Memory B cell (primary cell): ENCODE measurements around the gene KCNMA1.

Experiments
- ATAC-seq: fragments of 150-1000 bp; cut with Tn5 transposase; 2 replicates; pipeline ENCODE4 v1.10.0; 2021; ENCODE audit warnings: low read depth, mild to moderate bottlenecking, moderate library complexity
- DNase-seq, 2 donors: peaks; one replicate each; pipeline ENCODE4 v3.0.0; 2022; ENCODE audit warnings: low spot score in 2 of 2
- H3K27ac Mint-ChIP-seq: one replicate; pipeline ENCODE4 v1.8.0; 2022; ENCODE audit warnings: mild to moderate bottlenecking, moderate library complexity, mixed read lengths
- H3K27me3 Mint-ChIP-seq: one replicate; pipeline ENCODE4 v1.8.0; 2022; ENCODE audit warnings: mixed read lengths
- H3K36me3 Mint-ChIP-seq: one replicate; pipeline ENCODE4 v1.8.0; 2022; ENCODE audit warnings: mild to moderate bottlenecking, mixed read lengths
- H3K4me1 Mint-ChIP-seq: one replicate; pipeline ENCODE4 v1.8.0; 2022; ENCODE audit warnings: mixed read lengths
- H3K4me3 Mint-ChIP-seq: one replicate; pipeline ENCODE4 v1.8.0; 2022; ENCODE audit warnings: mild to moderate bottlenecking, moderate library complexity, mixed read lengths
- H3K9me3 Mint-ChIP-seq: one replicate; pipeline ENCODE4 v1.8.0; 2022; ENCODE audit warnings: mixed read lengths

The KCNMA1 gene

DNA sequence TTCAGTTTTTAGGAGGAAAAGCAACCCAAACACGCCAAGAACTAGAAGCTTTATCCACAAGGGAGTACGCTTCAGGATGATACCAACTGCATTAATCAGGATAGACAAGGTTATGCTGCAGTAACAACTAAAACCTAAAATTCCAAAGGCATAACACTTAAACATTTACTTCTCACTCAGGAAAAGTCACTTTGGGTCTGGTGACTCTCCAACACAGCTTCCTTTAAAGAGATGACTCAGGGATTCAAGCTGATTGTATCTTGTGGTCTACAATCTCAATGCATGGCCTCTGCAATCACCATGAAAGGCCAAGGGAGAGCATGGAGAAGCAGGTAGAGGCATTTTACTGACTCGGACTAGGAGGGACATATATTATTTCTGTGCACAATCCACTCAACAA is 315.8 kb downstream of the KCNMA1 start:
- Mint-ChIP-seq H3K4me3 (no peak overlapping the region), H3K27ac (no peak overlapping the region), H3K9me3 (no peaks in the 10 kb centered on the region), H3K4me1 (peaks cover 2% of the 10 kb centered on the region), H3K36me3 (no peaks in the 10 kb centered on the region), H3K27me3 (peaks cover 7% of the 10 kb centered on the region)
- no peak for DNase-seq
- no peak for ATAC-seq

DNA sequence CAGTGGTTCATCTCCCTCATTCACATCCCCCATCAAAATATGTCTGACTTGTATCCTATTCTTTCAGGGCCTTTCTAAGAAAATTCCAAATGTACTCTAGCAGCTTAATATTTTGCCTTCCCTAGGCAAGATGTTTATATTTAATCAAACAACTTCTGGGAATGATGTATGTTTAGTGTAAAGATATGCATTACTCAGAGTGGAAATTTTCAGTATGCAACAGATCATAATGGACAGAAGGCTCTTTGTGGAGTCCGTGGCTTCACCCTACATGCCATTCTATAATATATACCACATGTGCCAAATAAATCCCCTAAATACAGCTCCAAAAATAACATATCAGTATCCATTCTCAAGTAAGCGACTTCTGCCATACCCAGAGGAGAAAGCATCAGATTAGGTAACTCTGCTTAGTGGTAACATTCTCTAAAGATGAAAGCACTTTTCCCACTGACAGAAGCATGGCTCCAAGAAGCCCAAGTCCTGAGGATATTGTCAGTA is 316.6 kb downstream of the KCNMA1 start:
- no peak for DNase-seq
- H3K4me3 Mint-ChIP-seq, result no peak overlapping the region
- H3K27me3 Mint-ChIP-seq, result peaks cover 5% of the 10 kb centered on the region
- no peak for ATAC-seq
- no peaks in the 10 kb centered on the region for H3K36me3 Mint-ChIP-seq
- no peaks in the 10 kb centered on the region for H3K9me3 Mint-ChIP-seq
- peaks cover under 1% of the 10 kb centered on the region for H3K4me1 Mint-ChIP-seq
- H3K27ac Mint-ChIP-seq, result no peak overlapping the region

DNA sequence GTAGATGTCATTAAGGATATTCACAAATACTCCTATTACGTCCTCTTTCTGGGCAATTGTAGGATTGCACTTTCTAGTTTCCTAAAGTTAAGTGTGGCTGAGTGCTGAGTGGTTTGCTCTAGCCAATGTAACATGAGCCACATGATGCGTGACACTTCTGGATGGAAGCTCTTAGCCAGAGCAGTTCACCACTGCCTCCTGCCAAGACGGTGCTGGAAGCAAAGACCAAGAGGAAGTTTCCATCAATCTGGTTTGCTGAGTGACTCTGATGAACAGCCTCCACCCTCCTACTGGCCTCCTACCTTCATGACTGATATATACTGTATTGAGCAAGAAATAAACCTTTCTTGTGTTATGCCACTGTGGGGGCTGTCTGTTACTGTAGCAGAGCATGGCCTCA is 318.1 kb downstream of the KCNMA1 start:
- Mint-ChIP-seq H3K36me3 (no peaks in the 10 kb centered on the region), H3K27me3 (peaks cover 5% of the 10 kb centered on the region), H3K4me1 (no peaks in the 10 kb centered on the region), H3K27ac (no peak overlapping the region), H3K9me3 (no peaks in the 10 kb centered on the region), H3K4me3 (no peak overlapping the region)
- DNase-seq (no peak), ATAC-seq (no peak)

DNA sequence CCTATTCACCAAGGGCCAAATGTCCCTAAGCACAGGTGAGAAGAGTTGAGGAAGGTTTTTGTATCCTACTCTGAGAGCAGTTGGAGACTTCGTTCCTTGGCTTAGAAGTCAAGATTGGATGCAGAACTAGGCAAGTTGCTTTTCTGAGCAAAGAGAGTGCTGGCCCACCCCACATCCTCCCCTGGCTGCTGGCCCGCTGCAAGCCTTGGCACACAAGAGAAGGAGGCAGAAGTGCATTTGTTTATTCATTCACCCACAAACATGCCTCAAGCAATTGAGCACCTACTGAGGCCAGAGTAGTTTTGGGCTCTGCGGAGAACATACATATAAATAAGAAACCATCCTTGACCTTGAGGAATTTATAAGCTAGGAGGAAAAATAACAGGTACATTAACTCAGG is 318.9 kb downstream of the KCNMA1 start:
- Mint-ChIP-seq H3K4me1 (no peaks in the 10 kb centered on the region), H3K4me3 (no peak overlapping the region), H3K9me3 (no peaks in the 10 kb centered on the region), H3K36me3 (no peaks in the 10 kb centered on the region), H3K27ac (no peak overlapping the region), H3K27me3 (peaks cover 4% of the 10 kb centered on the region)
- DNase-seq (no peak), ATAC-seq (no peak)

DNA sequence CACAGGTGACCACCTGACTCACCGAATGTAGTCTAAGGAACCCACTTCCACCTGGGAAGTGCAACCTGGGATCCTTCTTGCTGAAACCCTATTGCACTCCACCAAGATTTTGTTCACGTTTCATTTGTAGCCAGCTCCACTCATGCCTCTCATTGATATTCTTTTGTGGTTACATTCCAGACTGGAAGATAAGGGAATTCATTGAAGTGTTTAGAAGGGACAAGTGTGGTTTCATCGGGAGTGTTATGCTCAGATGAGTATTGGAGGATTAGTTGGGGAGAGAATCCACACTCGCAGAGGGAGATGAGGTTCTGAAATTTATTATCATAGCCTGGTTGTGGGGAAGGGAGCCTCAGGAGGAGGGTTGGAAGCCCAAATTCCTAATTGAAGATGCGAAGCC is 320.4 kb downstream of the KCNMA1 start:
- H3K9me3 Mint-ChIP-seq, result no peaks in the 10 kb centered on the region
- H3K36me3 Mint-ChIP-seq, result no peaks in the 10 kb centered on the region
- no peak overlapping the region for H3K27ac Mint-ChIP-seq
- H3K27me3 Mint-ChIP-seq, result peaks cover 2% of the 10 kb centered on the region
- no peaks in the 10 kb centered on the region for H3K4me1 Mint-ChIP-seq
- no peak for ATAC-seq
- no peak overlapping the region for H3K4me3 Mint-ChIP-seq
- no peak for DNase-seq

DNA sequence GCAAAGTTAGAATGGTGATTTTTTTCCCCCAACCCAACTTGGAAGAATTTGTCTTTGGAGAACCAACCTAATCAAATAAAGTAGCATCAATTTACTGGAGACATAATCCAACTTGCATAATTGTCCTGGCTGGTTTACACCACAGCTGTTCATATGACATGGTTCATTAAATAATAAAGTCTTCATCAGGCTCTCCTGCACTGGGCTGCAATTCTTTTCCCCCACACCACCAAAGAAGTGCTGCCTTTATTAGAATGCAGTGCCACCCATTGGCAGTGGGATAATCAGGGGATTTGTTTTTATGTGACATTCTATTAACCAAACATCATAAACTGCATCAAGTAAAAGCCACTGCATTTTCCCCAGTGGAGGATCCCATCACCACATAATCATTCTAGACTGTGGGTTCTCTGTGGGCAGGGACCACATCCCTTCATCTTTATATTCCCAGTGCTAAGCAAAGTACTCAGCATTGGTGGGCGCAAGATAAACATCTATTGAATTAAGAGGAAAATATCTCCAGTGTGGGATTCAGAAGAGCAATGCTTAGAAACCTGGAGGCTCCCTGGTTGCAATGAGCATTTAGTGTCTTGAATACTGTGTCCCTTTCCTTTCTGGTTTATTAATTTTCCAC is 322.0 kb downstream of the KCNMA1 start:
- no peak overlapping the region for H3K4me3 Mint-ChIP-seq
- H3K36me3 Mint-ChIP-seq, result no peaks in the 10 kb centered on the region
- no peak for ATAC-seq
- H3K27ac Mint-ChIP-seq, result no peak overlapping the region
- peaks cover 2% of the 10 kb centered on the region for H3K27me3 Mint-ChIP-seq
- H3K9me3 Mint-ChIP-seq, result no peaks in the 10 kb centered on the region
- no peak for DNase-seq
- H3K4me1 Mint-ChIP-seq, result no peaks in the 10 kb centered on the region

DNA sequence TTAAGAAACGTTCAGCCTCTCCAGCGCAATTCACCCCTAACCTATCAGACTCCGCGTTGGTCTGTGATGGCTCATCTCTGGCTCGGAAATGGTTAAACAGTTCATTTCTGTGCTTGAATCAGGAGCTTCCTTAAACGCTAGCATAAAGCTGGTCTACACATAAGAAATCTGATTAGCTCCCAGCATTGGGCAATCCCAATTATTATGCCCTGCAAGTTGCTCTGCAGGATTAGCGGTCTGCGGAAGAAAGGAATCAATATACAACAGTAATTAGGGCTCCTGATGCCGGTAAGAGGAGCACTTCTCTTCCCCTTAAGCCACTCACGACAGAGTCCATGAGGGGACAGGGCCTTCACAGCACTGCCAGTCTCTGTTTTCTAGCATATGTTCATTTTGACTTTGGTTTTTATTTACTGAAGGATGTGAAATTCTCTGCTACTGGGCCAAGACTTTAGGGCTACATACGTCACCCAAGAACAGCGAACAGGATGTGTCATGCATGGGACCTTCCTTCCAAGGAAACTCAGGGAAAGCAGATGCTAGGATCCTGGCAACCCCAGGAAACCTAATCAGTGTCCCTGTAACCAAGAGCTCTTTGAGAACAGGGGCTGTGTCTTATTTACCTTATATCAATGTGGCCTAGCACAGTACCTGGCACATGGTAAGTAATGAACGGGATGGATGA is 324.4 kb downstream of the KCNMA1 start:
- H3K27me3 Mint-ChIP-seq, result peaks cover 2% of the 10 kb centered on the region
- H3K9me3 Mint-ChIP-seq, result no peaks in the 10 kb centered on the region
- H3K36me3 Mint-ChIP-seq, result no peaks in the 10 kb centered on the region
- DNase-seq (no peak), ATAC-seq (no peak)
- H3K27ac Mint-ChIP-seq, result no peak overlapping the region
- no peak overlapping the region for H3K4me3 Mint-ChIP-seq
- no peaks in the 10 kb centered on the region for H3K4me1 Mint-ChIP-seq

DNA sequence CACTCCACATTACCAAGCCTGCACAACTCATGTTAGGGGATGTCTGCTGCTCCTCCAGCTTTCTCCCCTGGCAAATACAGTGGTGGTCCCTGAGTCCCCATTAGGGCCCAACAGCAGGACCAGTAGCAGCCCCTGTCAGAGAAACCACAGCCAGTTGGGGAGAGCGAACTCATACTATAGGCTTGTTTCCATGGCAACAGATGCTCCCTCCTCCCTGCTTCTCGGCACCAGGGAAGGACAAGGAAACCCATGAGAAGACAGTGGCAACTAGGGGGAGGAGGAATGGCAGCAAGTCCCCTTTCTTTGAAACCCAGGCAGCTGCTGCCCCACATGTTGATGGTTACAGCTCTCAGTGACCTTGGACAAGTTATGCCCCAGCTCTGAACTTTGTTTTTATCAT is 326.4 kb downstream of the KCNMA1 start:
- ATAC-seq (no peak), DNase-seq (no peak)
- no peaks in the 10 kb centered on the region for H3K36me3 Mint-ChIP-seq
- no peaks in the 10 kb centered on the region for H3K4me1 Mint-ChIP-seq
- no peak overlapping the region for H3K27ac Mint-ChIP-seq
- H3K9me3 Mint-ChIP-seq, result no peaks in the 10 kb centered on the region
- no peak overlapping the region for H3K4me3 Mint-ChIP-seq
- H3K27me3 Mint-ChIP-seq, result no peaks in the 10 kb centered on the region

DNA sequence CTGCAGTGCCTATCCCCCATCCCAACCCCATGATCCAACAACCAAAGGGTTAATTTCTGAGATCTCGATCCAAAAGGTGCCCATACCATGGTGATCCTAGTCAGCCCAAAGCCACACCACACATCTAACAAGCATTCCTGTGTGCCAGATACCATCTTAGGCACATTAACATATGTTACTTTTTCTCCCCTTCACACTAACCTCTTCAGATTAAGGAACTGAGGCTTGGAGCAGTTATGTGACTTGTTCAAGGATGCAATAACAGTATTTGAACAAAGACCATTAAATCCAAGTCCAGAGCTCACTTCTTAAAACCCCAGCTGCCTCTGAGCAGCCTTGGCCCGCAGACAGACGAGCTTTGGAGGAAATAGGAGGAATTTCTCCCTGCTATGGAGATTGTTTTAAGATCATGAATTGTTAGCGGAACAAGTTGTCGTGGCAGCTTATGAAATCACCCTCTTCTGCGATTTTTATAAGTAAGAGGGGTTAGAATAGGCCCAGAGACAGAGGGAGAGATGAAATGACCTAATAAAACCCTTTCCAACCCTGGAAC is 327.2 kb downstream of the KCNMA1 start:
- Mint-ChIP-seq H3K27ac (no peak overlapping the region), H3K27me3 (no peaks in the 10 kb centered on the region), H3K4me1 (no peaks in the 10 kb centered on the region), H3K36me3 (no peaks in the 10 kb centered on the region), H3K4me3 (no peak overlapping the region), H3K9me3 (no peaks in the 10 kb centered on the region)
- DNase-seq, result no peak
- no peak for ATAC-seq

DNA sequence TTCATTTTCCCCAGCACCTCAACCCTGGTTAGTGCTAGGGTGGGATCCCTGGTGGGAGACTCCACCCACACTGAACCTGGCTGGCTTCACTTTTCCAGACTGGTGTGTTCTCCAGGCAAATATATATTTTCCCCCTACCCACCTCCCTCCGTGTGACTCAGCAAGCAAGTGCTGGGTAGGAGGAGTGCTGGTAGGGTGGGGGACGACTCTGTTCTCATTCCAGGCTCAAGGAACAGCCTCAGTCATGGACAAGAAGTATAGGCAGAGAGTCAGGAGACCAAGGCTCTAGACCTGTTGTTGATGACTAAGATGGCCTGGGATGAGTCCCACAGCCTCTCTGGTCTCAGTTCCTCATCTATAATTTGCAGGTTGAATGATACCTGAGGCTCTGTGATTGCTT is 328.1 kb downstream of the KCNMA1 start:
- Mint-ChIP-seq H3K4me3 (no peak overlapping the region), H3K9me3 (no peaks in the 10 kb centered on the region), H3K36me3 (no peaks in the 10 kb centered on the region), H3K27me3 (no peaks in the 10 kb centered on the region), H3K4me1 (no peaks in the 10 kb centered on the region), H3K27ac (no peak overlapping the region)
- ATAC-seq, result no peak
- DNase-seq, result no peak

DNA sequence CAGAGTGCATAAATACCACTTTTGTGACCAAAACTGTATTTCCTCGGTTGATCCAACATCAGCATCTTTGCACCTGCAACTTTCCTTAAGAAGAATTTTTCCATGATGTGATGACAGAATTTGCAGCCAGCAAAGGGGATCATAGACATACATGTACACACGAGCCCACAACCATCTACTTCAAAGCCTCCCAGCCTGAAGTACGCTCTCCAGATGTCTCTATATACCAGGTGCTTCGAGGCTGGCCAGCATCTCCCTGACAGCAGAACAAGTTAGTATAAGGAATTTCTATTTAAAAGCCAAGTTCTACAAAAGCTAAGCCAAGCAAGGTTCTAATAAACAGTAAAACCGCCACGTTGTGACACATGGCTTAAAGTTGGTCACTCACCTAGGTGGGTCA is 328.5 kb downstream of the KCNMA1 start:
- no peaks in the 10 kb centered on the region for H3K9me3 Mint-ChIP-seq
- H3K4me3 Mint-ChIP-seq, result no peak overlapping the region
- no peaks in the 10 kb centered on the region for H3K27me3 Mint-ChIP-seq
- ATAC-seq (no peak), DNase-seq (no peak)
- no peak overlapping the region for H3K27ac Mint-ChIP-seq
- no peaks in the 10 kb centered on the region for H3K4me1 Mint-ChIP-seq
- H3K36me3 Mint-ChIP-seq, result no peaks in the 10 kb centered on the region

DNA sequence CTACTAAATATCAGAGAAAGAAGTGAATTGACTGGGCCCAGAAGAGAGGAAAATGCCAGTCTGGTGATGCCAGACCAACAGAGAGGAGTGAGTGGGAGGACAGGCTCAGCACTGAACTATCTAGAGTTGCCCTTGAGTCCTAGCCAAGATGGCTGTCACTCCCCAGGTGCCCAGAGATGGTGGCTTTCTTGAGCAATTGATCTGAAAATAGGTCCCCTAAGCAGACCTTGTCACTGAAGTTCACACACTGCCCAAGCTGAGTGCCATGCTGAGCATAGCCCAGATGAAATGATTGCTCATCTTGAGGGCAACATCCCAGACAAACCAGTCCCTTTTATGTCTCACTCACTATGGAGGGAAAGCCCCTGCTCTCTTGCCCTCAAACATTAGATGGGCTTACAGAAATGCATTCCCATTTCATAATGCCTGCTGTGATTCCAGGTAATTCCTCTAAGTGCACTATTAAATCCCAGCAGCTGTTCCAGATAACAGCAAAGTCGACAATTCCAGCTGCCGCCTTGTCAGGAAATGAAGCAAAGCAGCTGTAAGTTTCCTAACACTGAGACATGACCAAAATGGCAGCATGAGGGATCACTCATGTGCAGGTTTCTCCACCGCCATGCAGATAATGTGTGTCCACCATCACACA is 329.4 kb downstream of the KCNMA1 start:
- Mint-ChIP-seq H3K4me1 (no peaks in the 10 kb centered on the region), H3K9me3 (no peaks in the 10 kb centered on the region), H3K27ac (no peak overlapping the region), H3K27me3 (peaks cover 5% of the 10 kb centered on the region), H3K36me3 (no peaks in the 10 kb centered on the region), H3K4me3 (no peak overlapping the region)
- ATAC-seq, result no peak
- DNase-seq, result no peak

DNA sequence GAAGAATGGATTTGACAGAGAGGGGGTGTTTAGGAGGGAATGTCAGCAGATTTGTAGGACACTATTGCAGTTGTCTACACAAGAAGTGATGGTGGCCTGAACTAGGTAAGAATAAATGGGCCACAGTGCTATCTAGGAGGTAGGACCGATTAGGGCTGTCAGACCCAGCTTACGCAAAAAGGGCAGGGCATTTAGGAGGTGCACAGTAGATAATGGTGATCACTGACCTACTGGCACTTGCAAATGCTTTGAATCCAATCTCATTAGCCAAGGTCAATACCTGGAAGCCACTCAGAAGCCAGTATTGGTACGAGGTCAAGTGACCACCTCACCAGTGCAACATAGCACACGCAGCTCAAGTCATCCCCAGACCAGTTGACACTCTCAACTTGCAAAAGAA is 330.9 kb downstream of the KCNMA1 start:
- H3K9me3 Mint-ChIP-seq, result peaks cover 4% of the 10 kb centered on the region
- H3K4me3 Mint-ChIP-seq, result no peak overlapping the region
- H3K27me3 Mint-ChIP-seq, result peaks cover 5% of the 10 kb centered on the region
- DNase-seq, result no peak
- H3K36me3 Mint-ChIP-seq, result peaks cover 2% of the 10 kb centered on the region
- H3K27ac Mint-ChIP-seq, result no peak overlapping the region
- no peaks in the 10 kb centered on the region for H3K4me1 Mint-ChIP-seq
- no peak for ATAC-seq
